ENCODE measurements around the gene SLC25A26.

Gene SLC25A26

DNA sequence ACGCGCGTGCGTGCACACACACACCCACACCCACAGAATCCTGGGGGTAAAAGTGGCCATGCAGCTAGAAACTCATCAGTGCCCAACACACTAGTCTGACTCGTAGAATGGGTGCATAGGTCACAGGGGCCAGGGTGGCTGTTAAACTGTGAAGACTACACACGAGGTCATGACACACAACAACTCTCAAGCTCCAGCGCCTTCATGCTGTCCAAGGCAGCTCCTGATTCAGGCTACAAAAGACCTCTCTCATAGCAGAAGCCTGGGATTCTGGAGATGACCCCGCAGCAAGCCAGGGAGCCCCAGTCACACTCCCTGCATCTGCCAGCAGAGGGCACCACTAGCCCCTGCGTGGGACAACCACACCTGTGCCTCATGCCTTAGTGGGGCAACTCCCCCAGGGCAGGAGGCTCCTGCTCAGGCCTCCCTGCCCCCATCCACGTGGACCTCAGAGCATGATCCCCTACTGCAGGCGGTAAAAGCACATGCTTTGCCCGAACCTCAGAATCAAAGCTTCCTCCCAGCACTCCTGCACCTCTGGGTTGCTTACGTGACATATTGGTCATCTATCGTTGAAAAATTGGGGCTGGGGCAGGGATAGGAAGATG, 186.9 kb downstream of the SLC25A26 start:
- Histone ChIP-seq H3K4me1 (ENCODE audit: insufficient read depth, insufficient read length) (peaks cover 17% of the 10 kb centered on the region), H3K9ac (ENCODE audit: insufficient read length, low read depth) (no peak overlapping the region), H3K27me3 (ENCODE audit: insufficient read depth, insufficient read length) (no peaks in the 10 kb centered on the region), H3K36me3 (ENCODE audit: insufficient read depth, insufficient read length, low read length) (peaks cover 83% of the 10 kb centered on the region), H3K4me3 (ENCODE audit: insufficient read length, low read depth) (no peak overlapping the region), H3K9me3 (ENCODE audit: insufficient read depth, low read length) (peaks cover 5% of the 10 kb centered on the region; the same call in 1 of the 2 replicates)
- DNase-seq (ENCODE audit: low read depth, low spot score) = peak; percentile 40
- TF ChIP-seq ZNF274 (IDR thresholded peaks at IDR 0.05; ENCODE audit: low read depth, low read length) (no peak), SUZ12 (IDR thresholded peaks at IDR 0.05; ENCODE audit: extremely low read depth, insufficient read depth, insufficient read length) (no peak), YY1 (IDR thresholded peaks at IDR 0.05; ENCODE audit: insufficient read depth, insufficient read length) (no peak)

DNA sequence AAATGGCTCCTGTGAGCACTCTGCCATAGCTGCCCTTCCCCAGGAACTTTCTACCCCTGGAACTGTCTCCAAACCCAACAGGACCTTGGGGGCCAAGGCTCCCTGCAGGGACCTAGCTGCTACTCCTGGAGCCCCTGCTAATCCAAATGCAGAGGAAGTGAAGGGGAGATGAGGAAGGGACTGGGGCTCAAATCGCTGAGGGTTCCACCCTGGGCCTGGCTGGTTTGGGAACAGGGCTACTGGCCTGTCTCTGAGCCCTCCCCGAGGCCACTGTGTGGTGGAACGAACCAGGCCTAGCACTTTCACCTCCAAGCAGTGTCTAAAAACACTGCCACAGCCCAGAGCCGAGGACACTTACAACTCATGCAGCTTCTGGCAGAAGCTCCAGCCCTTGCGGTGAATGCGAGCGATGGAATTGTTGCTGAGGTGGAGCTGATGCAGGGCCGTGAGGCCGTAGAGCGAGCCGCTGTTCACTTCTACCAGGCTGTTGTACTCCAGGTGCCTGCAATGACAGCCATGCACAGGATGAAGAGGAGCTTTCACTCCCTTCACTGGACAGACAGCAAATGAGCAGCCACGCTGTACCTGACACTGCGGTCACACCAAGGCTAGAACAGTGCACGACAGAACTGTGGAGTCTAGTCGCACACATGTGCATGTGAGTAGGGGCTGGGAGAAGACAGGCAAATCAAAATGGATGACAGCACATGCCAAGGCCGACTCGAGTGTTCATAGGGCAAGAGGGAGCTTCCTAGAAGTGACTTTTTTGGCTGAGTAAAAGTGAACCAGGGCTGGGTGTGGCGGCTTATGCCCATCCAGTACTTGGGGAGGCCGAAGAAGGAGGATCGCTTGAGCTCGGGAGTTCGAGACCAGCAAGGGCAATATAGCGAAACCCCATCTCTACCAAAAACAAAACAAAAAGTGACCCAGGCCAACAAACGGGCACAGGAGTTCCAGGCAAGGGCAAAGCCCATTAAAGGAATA, 189.3 kb downstream of the SLC25A26 start:
- no peak overlapping the region for H3K9ac ChIP-seq (ENCODE audit: insufficient read length, low read depth)
- peaks cover 5% of the 10 kb centered on the region; the same call in 1 of the 2 replicates for H3K9me3 ChIP-seq (ENCODE audit: insufficient read depth, low read length)
- TF ChIP-seq SUZ12 (IDR thresholded peaks at IDR 0.05; ENCODE audit: extremely low read depth, insufficient read depth, insufficient read length) = no peak
- TF ChIP-seq YY1 (IDR thresholded peaks at IDR 0.05; ENCODE audit: insufficient read depth, insufficient read length) = no peak
- TF ChIP-seq ZNF274 (IDR thresholded peaks at IDR 0.05; ENCODE audit: low read depth, low read length) = no peak
- H3K4me3 ChIP-seq (ENCODE audit: insufficient read length, low read depth) = no peak overlapping the region
- no peak for DNase-seq (ENCODE audit: low read depth, low spot score)
- peaks cover 13% of the 10 kb centered on the region for H3K4me1 ChIP-seq (ENCODE audit: insufficient read depth, insufficient read length)
- H3K36me3 ChIP-seq (ENCODE audit: insufficient read depth, insufficient read length, low read length) = peaks cover 79% of the 10 kb centered on the region
- no peaks in the 10 kb centered on the region for H3K27me3 ChIP-seq (ENCODE audit: insufficient read depth, insufficient read length)

DNA sequence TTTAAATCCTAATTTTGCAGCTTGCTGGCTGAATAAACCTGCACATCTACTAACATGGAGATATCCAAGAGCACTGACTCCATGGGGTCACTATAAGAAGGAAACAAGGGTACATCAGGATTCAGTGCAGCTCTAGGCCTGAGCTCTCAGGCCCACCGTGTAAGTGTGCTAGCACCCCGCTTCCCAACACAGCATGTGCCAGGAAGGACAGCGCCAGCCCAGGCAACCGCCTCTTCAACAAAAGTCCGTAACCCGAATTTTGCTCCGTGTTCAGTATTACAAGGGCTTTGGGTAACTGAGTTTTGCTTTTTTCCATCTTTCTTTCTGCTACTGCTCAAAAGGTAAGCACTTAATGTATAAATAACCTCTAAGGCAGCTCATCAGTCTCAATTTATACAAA, 190.2 kb downstream of the SLC25A26 start:
- H3K4me3 ChIP-seq (ENCODE audit: insufficient read length, low read depth) = no peak overlapping the region
- H3K27me3 ChIP-seq (ENCODE audit: insufficient read depth, insufficient read length) = no peaks in the 10 kb centered on the region
- H3K9me3 ChIP-seq (ENCODE audit: insufficient read depth, low read length) = peaks cover 5% of the 10 kb centered on the region; the same call in 1 of the 2 replicates
- peaks cover 9% of the 10 kb centered on the region for H3K4me1 ChIP-seq (ENCODE audit: insufficient read depth, insufficient read length)
- no peak for TF ChIP-seq ZNF274 (IDR thresholded peaks at IDR 0.05; ENCODE audit: low read depth, low read length)
- no peak for TF ChIP-seq YY1 (IDR thresholded peaks at IDR 0.05; ENCODE audit: insufficient read depth, insufficient read length)
- TF ChIP-seq SUZ12 (IDR thresholded peaks at IDR 0.05; ENCODE audit: extremely low read depth, insufficient read depth, insufficient read length) = no peak
- no peak overlapping the region for H3K9ac ChIP-seq (ENCODE audit: insufficient read length, low read depth)
- DNase-seq (ENCODE audit: low read depth, low spot score) = no peak
- H3K36me3 ChIP-seq (ENCODE audit: insufficient read depth, insufficient read length, low read length) = peaks cover 75% of the 10 kb centered on the region

DNA sequence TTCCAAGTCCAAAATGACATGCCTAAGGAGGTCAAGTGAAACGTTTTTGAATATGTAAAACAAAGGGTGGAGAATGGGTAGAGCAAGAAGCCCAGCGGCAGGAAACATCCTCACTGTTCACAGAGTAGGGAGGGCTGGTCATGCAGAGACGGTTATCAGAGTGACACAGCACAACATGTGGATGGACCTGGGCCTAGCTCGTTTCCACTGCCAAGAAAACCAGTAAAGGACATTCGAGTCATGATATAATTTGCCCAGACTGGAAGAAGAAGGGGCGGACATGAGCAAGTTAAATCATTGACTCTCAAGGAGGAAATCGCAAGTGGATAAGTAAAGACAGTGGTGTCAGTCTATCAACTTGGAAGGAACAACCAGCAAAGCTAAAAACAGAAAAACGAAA, 190.7 kb downstream of the SLC25A26 start:
- no peak for TF ChIP-seq YY1 (IDR thresholded peaks at IDR 0.05; ENCODE audit: insufficient read depth, insufficient read length)
- TF ChIP-seq SUZ12 (IDR thresholded peaks at IDR 0.05; ENCODE audit: extremely low read depth, insufficient read depth, insufficient read length) = no peak
- TF ChIP-seq ZNF274 (IDR thresholded peaks at IDR 0.05; ENCODE audit: low read depth, low read length) = no peak
- Histone ChIP-seq H3K9ac (ENCODE audit: insufficient read length, low read depth) (no peak overlapping the region), H3K27me3 (ENCODE audit: insufficient read depth, insufficient read length) (no peaks in the 10 kb centered on the region), H3K9me3 (ENCODE audit: insufficient read depth, low read length) (peaks cover 5% of the 10 kb centered on the region; the same call in 1 of the 2 replicates), H3K4me1 (ENCODE audit: insufficient read depth, insufficient read length) (peaks cover 9% of the 10 kb centered on the region), H3K36me3 (ENCODE audit: insufficient read depth, insufficient read length, low read length) (peaks cover 71% of the 10 kb centered on the region), H3K4me3 (ENCODE audit: insufficient read length, low read depth) (no peak overlapping the region)
- no peak for DNase-seq (ENCODE audit: low read depth, low spot score)

DNA sequence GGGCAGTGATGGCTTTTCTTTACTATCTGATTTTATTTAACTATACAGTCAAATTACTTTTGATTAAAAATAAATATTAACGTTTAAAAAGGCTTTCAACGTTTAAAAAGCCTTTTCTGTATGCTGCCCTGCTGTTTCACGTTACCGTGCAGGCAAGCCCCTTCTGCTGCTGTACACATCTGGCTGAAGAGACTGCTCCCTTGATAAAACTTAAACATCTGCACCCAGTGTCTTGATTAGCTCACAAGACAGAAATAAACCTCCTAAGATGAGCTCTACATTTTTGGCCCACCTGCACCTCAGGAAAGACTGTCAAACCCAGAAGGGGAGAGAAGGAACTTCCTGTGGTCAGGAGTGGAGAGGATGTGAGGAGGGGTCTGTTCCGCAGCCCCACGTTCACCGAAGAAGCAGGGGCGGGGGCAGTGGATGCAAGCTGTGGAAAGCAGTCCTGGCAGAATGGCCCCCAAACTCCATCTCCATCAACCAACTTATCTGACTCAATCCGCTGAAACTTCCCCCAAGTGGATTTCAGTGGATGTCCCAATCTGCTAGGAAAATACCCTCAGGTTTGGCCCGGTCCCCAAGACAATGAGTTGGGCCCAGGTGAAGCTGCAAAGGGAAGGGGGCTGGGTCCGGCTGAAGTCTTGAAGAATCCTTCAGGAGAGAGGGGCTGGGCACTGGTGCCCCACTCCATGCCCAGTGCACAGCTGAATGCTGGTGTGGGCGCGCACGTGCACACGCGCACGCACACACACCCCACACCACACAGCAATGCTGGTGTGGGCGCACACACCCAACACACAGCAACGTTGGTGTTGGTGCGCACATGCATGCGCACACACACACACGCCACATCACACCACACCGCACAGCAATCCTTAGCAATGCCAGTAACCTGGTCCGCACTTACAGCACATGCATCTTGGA, 191.4 kb downstream of the SLC25A26 start:
- H3K4me1 ChIP-seq (ENCODE audit: insufficient read depth, insufficient read length) = peaks cover 9% of the 10 kb centered on the region
- no peak for TF ChIP-seq ZNF274 (IDR thresholded peaks at IDR 0.05; ENCODE audit: low read depth, low read length)
- TF ChIP-seq YY1 (IDR thresholded peaks at IDR 0.05; ENCODE audit: insufficient read depth, insufficient read length) = no peak
- no peak for TF ChIP-seq SUZ12 (IDR thresholded peaks at IDR 0.05; ENCODE audit: extremely low read depth, insufficient read depth, insufficient read length)
- H3K4me3 ChIP-seq (ENCODE audit: insufficient read length, low read depth) = no peak overlapping the region
- H3K36me3 ChIP-seq (ENCODE audit: insufficient read depth, insufficient read length, low read length) = peaks cover 64% of the 10 kb centered on the region
- H3K9me3 ChIP-seq (ENCODE audit: insufficient read depth, low read length) = peaks cover 5% of the 10 kb centered on the region; the same call in 1 of the 2 replicates
- no peaks in the 10 kb centered on the region for H3K27me3 ChIP-seq (ENCODE audit: insufficient read depth, insufficient read length)
- no peak for DNase-seq (ENCODE audit: low read depth, low spot score)
- no peak overlapping the region for H3K9ac ChIP-seq (ENCODE audit: insufficient read length, low read depth)

DNA sequence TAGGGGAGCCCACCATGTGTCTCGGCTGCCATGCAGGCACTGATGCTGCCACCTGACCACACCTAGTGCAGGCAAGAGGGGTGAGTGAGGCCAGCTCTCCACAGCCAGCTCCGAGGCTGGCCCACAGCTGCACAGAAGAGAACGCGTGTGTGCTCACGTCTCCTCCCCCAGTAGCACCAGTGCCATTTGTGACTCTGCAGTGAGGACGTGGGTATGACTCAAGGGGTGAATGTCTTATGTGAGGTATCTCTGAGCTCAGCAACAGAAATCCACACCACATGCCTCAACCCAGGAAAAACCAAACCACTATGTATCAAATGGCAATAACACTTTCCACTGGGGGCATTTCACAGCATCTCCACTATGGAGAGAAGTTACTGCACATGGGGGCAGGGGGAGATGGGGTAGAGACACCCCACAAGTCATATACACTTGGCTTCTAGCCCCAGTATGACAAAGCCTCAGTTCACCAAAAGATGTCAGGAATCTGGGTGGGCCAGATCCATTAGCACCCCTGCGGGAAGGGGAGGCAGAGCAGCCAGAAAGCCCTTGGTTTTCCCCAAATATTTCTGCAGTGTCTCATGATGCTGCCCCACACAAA, 192.4 kb downstream of the SLC25A26 start:
- Histone ChIP-seq H3K9ac (ENCODE audit: insufficient read length, low read depth) (no peak overlapping the region), H3K4me1 (ENCODE audit: insufficient read depth, insufficient read length) (peaks cover 3% of the 10 kb centered on the region), H3K27me3 (ENCODE audit: insufficient read depth, insufficient read length) (no peaks in the 10 kb centered on the region), H3K4me3 (ENCODE audit: insufficient read length, low read depth) (no peak overlapping the region), H3K9me3 (ENCODE audit: insufficient read depth, low read length) (peaks cover 5% of the 10 kb centered on the region; the same call in 1 of the 2 replicates), H3K36me3 (ENCODE audit: insufficient read depth, insufficient read length, low read length) (peaks cover 53% of the 10 kb centered on the region)
- no peak for DNase-seq (ENCODE audit: low read depth, low spot score)
- TF ChIP-seq SUZ12 (IDR thresholded peaks at IDR 0.05; ENCODE audit: extremely low read depth, insufficient read depth, insufficient read length) (no peak), ZNF274 (IDR thresholded peaks at IDR 0.05; ENCODE audit: low read depth, low read length) (no peak), YY1 (IDR thresholded peaks at IDR 0.05; ENCODE audit: insufficient read depth, insufficient read length) (no peak)
